SJSA1 (cell line): Measurements from ENCODE around the gene SYNDIG1. TPM values are rescaled to one million over a fixed set of nuclear protein-coding genes. Genes with fewer than 3 reads are reported as not detected.
A peak's percentile ranks its signal among the peaks of the same experiment; 100 is the strongest.

Source experiments
- DNase-seq, 2 experiments: peaks; one replicate each; pipeline ENCODE4 v3.0.0-alpha.2; 2015 to 2020; ENCODE audit warnings: low spot score in 2 of 2, low read depth in 1 of 2
- H3K27ac ChIP-seq: fragments of 250-450 bp; sonication (Bioruptor Pico); 2 replicates; pipeline ENCODE4 v1.5.1; 2020; ENCODE audit warnings: mild to moderate bottlenecking, moderate library complexity
- H3K27me3 ChIP-seq: fragments of 250-450 bp; sonication (Bioruptor Pico); replicated peaks from 2 replicates; pipeline ENCODE4 v1.5.1; 2020; ENCODE audit warnings: mild to moderate bottlenecking, moderate library complexity
- H3K36me3 ChIP-seq: fragments of 250-450 bp; sonication (Bioruptor Pico); 2 replicates; pipeline ENCODE4 v1.5.1; 2020; ENCODE audit warnings: mild to moderate bottlenecking
- H3K4me1 ChIP-seq: fragments of 250-450 bp; sonication (Bioruptor Pico); replicated peaks from 2 replicates; pipeline ENCODE4 v1.6.1; 2021; ENCODE audit warnings: mild to moderate bottlenecking
- H3K4me3 ChIP-seq: fragments of 250-450 bp; sonication (Bioruptor Pico); 2 replicates; pipeline ENCODE4 v1.5.1; 2020; ENCODE audit warnings: mild to moderate bottlenecking
- H3K9me3 ChIP-seq: fragments of 250-450 bp; sonication (Bioruptor Pico); replicated peaks from 2 replicates; pipeline ENCODE4 v1.5.1; 2020; ENCODE audit warnings: mild to moderate bottlenecking
- total RNA-seq: library from RNA; depleted of rRNA; stranded (reverse); fragments of >200 nt; shearing (Covaris generic); gene quantifications from 2 replicates; pipeline ENCODE4 v1.2.3, GENCODE V29; 2014

SYNDIG1 gene
- total RNA-seq, 1 experiment from 2014 or later = not detected

DNA sequence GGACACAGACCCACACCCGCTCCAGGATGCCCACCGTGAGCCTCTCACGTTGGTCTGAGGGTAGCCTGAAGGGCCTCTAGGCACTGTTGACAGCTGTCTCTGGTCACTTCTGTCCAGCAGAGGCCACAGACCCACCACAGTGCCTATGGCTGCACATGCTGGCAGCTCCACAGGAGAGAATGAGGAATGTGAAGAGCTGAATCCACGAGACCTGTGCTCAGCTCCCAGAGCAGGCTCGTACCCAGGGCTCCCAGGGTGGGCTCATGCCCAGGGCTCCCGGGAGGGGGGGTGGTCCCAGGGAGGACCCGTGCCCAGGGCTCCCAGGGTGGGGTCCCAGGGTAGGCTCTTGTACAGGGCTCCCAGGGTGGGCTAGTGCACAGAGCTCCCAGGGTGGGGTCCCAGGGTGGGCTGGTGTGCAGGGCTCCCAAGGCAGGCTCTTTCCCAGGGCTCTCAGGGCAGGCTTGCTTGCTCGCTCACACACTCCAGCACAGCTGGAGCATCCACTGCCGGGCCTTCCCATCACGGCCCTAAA is 201.0 kb downstream of the SYNDIG1 start:
- H3K27me3 ChIP-seq = no peaks in the 10 kb centered on the region
- H3K36me3 ChIP-seq = no peaks in the 10 kb centered on the region
- H3K27ac ChIP-seq = no peak overlapping the region
- H3K4me3 ChIP-seq = no peak overlapping the region
- DNase-seq = no peak
- peaks cover 46% of the 10 kb centered on the region for H3K4me1 ChIP-seq
- H3K9me3 ChIP-seq = no peaks in the 10 kb centered on the region

DNA sequence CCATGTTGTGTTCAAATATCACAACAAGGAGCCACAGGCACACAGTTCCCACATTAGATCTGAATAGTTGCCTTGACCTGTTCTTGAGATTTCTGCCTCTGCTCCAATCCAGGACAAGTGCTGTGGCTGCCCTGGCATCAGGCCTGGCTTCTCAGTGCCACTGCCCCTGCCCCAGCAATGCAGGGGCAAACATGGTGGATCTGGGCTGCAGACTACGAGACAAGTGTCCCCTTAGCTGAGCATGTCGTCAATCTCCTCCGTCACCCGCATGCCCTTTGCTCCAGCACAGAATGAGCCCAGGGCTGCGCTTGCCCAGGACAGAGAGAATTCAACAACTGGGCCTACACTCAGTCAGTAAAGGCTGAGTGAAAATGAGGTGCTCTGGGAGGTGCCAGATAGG is 201.6 kb downstream of the SYNDIG1 start:
- no peak for DNase-seq
- Histone ChIP-seq H3K36me3 (no peaks in the 10 kb centered on the region), H3K4me1 (peaks cover 46% of the 10 kb centered on the region), H3K27ac (no peak overlapping the region), H3K9me3 (no peaks in the 10 kb centered on the region), H3K4me3 (no peak overlapping the region), H3K27me3 (no peaks in the 10 kb centered on the region)

DNA sequence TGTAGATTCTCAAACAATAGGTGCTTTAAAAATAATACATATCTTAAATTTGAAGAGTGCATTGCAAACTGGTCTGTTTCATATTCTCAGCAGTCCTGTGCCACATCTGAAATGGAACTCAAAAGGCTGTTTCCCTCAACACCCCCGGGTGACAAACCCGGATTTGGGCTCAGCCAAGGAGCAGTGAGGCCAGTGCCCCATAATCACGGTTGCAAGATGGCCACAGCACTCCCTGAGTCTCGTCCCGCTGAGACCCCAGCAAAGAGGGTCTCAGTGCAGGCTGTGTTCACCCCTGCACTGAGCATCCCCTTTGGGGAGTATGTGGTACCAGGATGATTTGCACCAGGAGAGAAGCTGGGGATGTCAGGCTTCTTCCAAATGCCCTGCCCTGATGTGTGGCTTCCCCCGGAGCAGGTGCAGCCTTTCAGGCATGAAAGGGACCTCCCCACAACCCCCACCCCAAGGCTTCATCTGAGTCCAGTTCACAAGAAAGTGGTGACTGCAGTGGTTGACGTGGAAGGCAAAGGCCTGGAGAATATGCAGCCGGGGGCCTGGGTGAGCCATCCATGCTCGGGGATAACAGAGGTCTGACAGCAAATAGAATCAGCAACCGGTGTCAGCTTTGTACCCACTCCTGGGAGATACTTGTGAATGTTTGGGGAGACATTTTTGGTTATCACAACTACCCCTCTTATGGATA is 202.9 kb downstream of the SYNDIG1 start:
- H3K36me3 ChIP-seq = no peaks in the 10 kb centered on the region
- no peak for DNase-seq
- H3K4me1 ChIP-seq = peaks cover 46% of the 10 kb centered on the region
- peak overlapping the region; percentile 73 for H3K27ac ChIP-seq
- no peaks in the 10 kb centered on the region for H3K9me3 ChIP-seq
- no peak overlapping the region for H3K4me3 ChIP-seq
- H3K27me3 ChIP-seq = no peaks in the 10 kb centered on the region

DNA sequence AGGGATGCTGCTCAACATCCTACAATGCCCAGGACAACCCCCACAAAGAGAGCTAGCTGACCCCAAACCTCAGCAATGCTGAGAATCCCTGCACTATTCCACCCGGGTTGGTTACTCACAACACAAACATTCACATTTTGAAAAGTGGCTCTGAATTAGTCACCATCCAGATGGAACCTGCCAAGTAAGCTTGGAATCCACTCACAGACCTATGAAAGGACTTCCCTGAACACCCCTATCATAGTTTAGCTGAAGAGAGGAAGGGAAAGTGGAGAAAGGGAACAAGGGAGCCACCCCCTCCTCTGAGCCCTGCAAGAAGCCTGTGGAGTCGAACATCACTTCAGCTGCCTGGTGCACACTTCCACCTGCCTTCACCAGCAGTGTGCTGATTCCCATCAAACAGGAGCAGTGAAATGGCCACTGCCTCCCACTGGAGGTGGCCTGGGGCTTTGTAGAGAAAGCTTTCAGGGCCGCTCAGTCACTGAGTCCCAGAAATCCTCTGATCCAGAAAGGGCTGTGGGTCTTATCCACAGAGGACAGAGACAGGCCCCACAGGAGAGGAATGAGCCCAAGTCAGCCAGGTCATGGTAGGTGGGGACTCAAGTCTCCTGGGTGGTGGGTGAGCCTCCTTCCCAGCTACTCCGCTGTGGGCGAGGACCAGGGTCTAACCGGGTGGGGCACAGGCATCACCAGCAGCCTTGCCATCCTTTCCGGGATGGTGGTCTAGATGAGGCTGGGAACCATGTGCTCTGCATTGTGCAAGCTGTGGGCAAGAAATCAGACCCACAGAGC is 203.7 kb downstream of the SYNDIG1 start:
- no peaks in the 10 kb centered on the region for H3K27me3 ChIP-seq
- no peaks in the 10 kb centered on the region for H3K9me3 ChIP-seq
- no peak overlapping the region for H3K4me3 ChIP-seq
- peaks cover 46% of the 10 kb centered on the region for H3K4me1 ChIP-seq
- H3K36me3 ChIP-seq = no peaks in the 10 kb centered on the region
- H3K27ac ChIP-seq = peak overlapping the region; percentile 73
- peak; percentile 90 to 91 for DNase-seq

DNA sequence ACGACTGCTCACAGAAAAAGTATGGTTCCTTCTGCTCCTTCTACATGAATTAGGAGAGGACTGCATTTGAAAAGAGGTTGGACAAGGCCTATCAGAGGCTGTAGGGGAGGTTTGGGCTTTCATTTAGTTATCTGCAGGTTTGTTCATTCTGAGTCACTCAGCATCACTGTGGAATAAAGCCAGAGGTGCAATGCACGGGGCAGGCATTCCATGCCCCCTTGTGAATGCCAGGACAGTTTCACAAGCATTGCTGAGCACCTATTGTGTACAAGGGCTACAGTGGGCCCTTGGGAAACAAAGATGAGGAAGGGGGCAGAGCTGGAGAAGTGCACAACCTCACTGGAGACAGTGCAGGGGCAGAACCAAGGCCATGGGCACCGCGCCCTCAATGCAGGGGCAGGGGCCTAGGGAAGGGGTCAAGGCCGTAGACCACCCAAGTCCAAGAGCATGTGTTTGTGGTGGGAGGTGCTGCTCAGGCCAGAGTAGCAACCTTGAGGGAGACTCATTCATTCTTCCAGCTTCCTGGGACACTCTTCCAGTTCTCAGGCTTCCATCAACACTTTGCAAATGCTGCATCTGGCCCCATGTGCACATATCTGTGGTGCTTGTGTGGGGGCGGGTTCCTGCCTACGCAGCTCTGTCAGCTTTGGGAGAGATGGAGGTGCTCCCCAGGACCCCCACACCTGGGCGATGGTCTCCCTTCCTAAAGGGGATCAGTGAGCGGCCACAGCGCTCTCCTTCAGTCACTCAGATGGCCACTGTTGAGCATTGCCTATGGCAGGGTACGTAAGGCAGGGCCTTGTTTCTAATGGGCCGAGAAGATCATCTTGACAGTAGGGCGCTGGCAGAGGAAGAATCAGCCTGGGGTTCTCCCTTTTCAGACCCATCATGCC is 204.5 kb downstream of the SYNDIG1 start:
- no peaks in the 10 kb centered on the region for H3K9me3 ChIP-seq
- DNase-seq = peak in 1 of 2 experiments; percentile 34
- no peaks in the 10 kb centered on the region for H3K36me3 ChIP-seq
- H3K27ac ChIP-seq = peak overlapping the region; percentile 73
- H3K4me1 ChIP-seq = peaks cover 46% of the 10 kb centered on the region
- no peaks in the 10 kb centered on the region for H3K27me3 ChIP-seq
- no peak overlapping the region for H3K4me3 ChIP-seq

DNA sequence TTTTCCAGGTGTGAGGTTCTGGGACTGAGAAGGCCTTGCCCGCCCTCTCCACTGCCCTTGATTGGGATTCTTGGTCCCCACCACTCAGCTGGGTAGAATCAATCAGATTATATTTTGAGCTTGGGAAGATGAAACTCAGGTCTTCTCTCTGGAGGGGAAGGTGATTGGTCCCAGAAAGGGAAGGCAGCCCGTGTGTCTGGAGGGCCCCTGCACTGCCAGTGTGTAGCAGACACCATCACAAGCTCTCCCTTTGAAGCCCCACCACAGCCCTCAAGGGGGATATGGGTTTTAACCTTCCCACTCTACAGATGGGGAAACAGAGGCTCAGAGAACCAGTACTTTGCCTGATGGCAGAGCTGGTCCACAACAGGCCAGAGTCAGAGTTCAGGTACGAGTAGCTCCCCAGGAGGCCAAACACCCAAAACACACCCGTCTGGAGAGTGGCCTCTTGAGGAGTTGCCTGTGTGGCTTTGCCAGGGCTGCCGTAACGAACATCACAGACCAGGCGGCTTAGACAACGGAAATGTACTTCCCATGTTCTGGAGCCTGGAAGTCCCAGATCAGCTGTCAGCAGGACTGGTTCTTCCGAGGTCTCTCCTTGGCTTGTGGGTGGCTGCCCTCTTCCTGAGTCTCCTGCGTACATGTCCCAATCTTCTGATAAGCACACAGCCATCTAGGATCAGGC is 205.6 kb downstream of the SYNDIG1 start:
- Histone ChIP-seq H3K9me3 (no peaks in the 10 kb centered on the region), H3K36me3 (no peaks in the 10 kb centered on the region), H3K27ac (no peak overlapping the region), H3K27me3 (no peaks in the 10 kb centered on the region), H3K4me1 (peaks cover 41% of the 10 kb centered on the region), H3K4me3 (no peak overlapping the region)
- DNase-seq = no peak

DNA sequence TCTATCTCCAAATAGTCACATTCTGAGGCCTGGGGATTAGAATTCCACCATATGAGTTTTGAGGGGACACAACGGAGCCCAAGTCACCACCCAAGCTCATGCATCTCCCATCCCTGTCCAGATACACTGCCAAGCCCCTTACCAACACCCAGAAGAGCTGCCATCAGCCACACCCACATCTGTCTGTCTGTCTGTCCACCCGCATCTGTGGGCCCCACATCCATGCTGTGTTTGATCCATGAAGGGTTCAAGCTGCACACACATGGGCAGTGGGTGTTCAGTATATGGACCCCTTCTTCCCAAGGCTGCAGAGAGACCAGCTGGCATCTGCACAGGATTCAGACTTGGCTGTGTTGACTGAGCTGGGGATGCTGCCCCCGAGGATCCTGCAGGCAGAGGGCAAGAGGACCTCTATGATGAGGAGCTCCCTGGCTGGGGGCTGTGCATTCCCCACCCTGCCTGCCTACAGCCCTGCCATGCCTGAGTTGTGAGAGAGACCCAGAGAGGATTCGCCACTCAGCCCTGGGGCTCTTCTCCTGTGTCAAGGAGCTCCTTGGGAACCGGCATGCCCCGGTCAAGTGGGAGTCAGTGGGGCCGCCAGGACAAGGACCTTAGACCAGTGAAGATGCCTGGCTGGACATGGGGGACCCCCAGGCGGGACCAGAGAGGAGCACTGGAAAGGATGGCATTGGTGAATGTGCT is 206.4 kb downstream of the SYNDIG1 start:
- H3K36me3 ChIP-seq = no peaks in the 10 kb centered on the region

DNA sequence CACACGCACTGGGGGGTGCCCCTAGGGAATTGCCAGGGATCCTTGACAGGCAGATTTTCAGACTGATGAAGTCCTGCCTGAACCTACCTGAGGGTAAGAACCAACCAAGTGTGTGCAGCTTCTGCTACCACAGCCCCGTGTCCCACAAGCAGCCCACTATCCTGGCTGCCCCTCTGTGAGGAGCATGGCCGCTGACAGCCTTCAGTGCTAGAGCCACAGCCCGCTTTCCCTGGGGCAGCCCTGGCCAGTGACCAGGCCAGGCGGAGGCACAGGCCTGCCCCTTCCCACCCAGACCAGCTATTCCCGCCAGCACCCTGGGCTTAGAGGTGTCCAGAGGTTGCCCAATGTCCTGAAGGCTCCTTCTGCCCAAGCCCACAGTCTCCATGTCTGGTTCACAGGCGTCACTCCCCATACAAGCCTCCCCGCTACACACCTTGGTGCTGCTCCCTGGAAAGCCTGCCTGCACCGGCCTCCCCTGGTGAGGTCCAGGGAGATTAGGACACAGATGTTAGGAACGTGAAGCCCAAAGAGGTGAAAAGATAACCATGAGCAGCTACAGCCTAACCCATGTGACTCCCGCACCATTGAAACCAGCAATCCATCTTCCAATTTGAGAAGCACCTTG is 207.0 kb downstream of the SYNDIG1 start:
- no peaks in the 10 kb centered on the region for H3K27me3 ChIP-seq
- no peak overlapping the region for H3K27ac ChIP-seq
- no peaks in the 10 kb centered on the region for H3K9me3 ChIP-seq
- H3K36me3 ChIP-seq = no peaks in the 10 kb centered on the region
- DNase-seq = no peak
- H3K4me1 ChIP-seq = peaks cover 28% of the 10 kb centered on the region
- no peak overlapping the region for H3K4me3 ChIP-seq

More for the DNA sequence above, 206.4 kb downstream of the SYNDIG1 start:
- Histone ChIP-seq H3K9me3 (no peaks in the 10 kb centered on the region), H3K4me1 (peaks cover 33% of the 10 kb centered on the region), H3K4me3 (no peak overlapping the region), H3K27me3 (no peaks in the 10 kb centered on the region), H3K27ac (no peak overlapping the region)
- DNase-seq = no peak

DNA sequence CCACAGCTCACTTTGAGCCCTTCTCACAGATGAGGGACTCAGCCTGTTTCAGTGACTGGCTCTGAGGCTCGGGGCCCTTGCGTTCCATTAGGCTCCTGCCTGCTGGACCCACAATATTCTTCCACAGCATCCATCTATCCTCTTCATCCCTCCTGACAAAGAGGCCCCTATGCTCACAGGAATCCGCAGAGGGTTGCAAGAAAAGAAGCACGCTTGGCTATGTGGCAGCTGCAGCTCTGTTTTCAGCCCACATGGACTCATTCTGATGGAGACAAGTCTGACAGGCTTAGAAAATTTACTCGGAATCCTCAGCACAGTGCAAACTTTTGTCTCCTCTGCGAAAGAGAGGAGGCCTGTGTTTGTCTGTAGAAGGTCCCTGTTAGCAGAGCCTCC is 207.5 kb downstream of the SYNDIG1 start:
- H3K27ac ChIP-seq = no peak overlapping the region
- H3K4me1 ChIP-seq = peaks cover 24% of the 10 kb centered on the region
- no peak overlapping the region for H3K4me3 ChIP-seq
- no peaks in the 10 kb centered on the region for H3K9me3 ChIP-seq
- no peaks in the 10 kb centered on the region for H3K36me3 ChIP-seq
- H3K27me3 ChIP-seq = no peaks in the 10 kb centered on the region
- no peak for DNase-seq

DNA sequence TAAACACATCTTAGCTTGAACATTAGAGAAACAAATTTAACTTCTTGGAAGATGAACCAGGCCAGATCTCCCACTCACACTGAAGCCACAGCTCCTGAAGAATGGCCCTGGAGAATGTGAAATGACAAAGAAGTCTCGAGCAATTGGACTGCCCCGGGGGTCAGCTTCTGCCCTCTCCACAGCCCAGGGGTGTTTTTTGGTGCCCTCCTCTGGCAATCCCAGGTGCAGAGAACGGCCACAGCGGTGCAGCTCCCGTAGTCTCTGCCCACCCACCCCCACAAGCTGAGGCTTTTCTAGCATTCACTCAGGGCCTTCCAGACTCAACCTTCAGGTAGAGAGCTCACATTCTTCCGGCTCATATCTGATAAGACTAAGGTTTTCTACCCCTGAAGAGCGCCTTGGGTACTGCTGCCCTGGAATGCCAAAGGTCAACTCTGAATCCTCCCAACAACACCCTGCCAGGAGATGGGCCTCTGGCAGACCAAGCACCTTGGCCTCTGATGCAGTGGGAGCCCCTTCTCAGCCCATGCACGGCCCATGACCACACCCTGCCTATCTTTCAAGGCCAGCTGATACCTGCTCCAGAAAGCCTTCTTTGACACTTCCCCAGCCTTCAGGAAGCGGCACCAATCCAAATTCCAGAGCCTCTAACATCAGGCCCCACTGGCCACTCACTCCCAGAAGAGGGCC is 208.3 kb downstream of the SYNDIG1 start:
- Histone ChIP-seq H3K36me3 (no peaks in the 10 kb centered on the region), H3K4me3 (no peak overlapping the region), H3K9me3 (no peaks in the 10 kb centered on the region), H3K27ac (no peak overlapping the region), H3K4me1 (peaks cover 16% of the 10 kb centered on the region), H3K27me3 (no peaks in the 10 kb centered on the region)
- no peak for DNase-seq

DNA sequence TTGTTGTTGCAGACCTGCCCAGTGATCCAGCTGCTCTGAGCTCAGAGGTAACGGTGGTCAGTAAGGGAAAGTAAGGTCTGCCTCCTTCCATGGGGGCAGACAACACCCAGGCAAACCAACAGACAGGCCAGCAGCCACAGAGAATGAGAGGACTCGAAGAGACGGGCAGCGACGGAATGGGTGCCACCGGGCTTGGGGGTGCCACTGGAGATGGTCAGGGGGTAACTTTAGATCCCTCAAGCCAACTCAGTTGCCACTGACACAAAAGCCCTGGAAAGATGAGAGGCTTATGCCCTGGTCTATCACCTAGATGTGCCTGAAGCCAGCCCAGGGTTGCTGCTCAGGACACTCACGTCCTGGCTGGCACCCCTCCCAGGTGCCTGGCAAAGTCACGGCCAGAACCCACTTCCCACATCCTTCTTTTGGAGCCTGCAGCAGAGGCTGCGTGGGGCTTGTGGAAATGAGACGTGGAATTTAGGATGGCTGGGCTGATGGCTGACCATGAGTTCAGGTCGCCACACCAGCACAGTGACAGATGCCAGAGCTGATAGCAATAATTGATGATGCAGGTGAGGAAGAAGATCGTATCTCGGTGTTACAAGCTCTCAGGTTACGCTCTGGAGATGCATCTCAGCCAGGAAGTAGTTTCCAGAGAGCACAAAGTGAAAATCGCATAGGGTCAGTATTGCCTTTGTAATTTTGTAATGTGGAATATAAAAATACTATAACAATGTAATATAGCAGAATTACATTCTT is 209.1 kb downstream of the SYNDIG1 start:
- Histone ChIP-seq H3K4me3 (no peak overlapping the region), H3K27me3 (no peaks in the 10 kb centered on the region), H3K27ac (no peak overlapping the region), H3K4me1 (peaks cover 8% of the 10 kb centered on the region), H3K36me3 (no peaks in the 10 kb centered on the region), H3K9me3 (no peaks in the 10 kb centered on the region)
- no peak for DNase-seq
